ENCODE measurements around the gene PRLR.
"Not testable (repeated sequence)": the region's sequence is repeated elsewhere in the genome, so short reads cannot be mapped to it uniquely, and the experiment has no call there.

Gene PRLR

GRCh38 chr5:35230038-35230611 is at the start of gene PRLR:
Gene PRLR, minus strand, starts transcription at chr5:35230487. Its CDS starts 140,867 bp downstream, at chr5:35089620.
- DNase-seq (ENCODE audit: low spot score), result peak; percentile 58

GRCh38 chr5:35274839-35275509 is 44.7 kb upstream of the PRLR start:
- DNase-seq (ENCODE audit: low spot score), result no peak

- no peak for DNase-seq (ENCODE audit: low spot score)
Measured at GRCh38 chr5:35269006-35269405, 38.7 kb upstream of the PRLR start.

GRCh38 chr5:35266276-35266675 is 36.0 kb upstream of the PRLR start:
- no peak for DNase-seq (ENCODE audit: low spot score)

- DNase-seq (ENCODE audit: low spot score), result no peak
Measured at GRCh38 chr5:35264509-35264908, 34.2 kb upstream of the PRLR start.

GRCh38 chr5:35263266-35263877 is 33.1 kb upstream of the PRLR start:
- DNase-seq (ENCODE audit: low spot score), result no peak

- DNase-seq (ENCODE audit: low spot score), result no peak
Measured at GRCh38 chr5:35253582-35253981, 23.3 kb upstream of the PRLR start.

GRCh38 chr5:35252963-35253362 is 22.7 kb upstream of the PRLR start:
- DNase-seq (ENCODE audit: low spot score), result no peak

GRCh38 chr5:35248843-35249780 is 18.8 kb upstream of the PRLR start:
- DNase-seq (ENCODE audit: low spot score), result no peak

GRCh38 chr5:35247648-35248034 is 17.4 kb upstream of the PRLR start:
- DNase-seq (ENCODE audit: low spot score), result no peak

- DNase-seq (ENCODE audit: low spot score), result peak; percentile 38
Measured at GRCh38 chr5:35246900-35247647, 16.8 kb upstream of the PRLR start.

GRCh38 chr5:35246411-35246810 is 16.1 kb upstream of the PRLR start:
- DNase-seq (ENCODE audit: low spot score), result no peak

GRCh38 chr5:35245371-35245770 is 15.1 kb upstream of the PRLR start:
- DNase-seq (ENCODE audit: low spot score), result not testable (repeated sequence)

- DNase-seq (ENCODE audit: low spot score), result no peak
Measured at GRCh38 chr5:35244171-35244570, 13.9 kb upstream of the PRLR start.

- DNase-seq (ENCODE audit: low spot score), result no peak
Measured at GRCh38 chr5:35242702-35243258, 12.5 kb upstream of the PRLR start.

- no peak for DNase-seq (ENCODE audit: low spot score)
Measured at GRCh38 chr5:35240892-35241291, 10.6 kb upstream of the PRLR start.

GRCh38 chr5:35239911-35240610 is 9.8 kb upstream of the PRLR start:
- no peak for DNase-seq (ENCODE audit: low spot score)

- DNase-seq (ENCODE audit: low spot score), result no peak
Measured at GRCh38 chr5:35239476-35239875, 9.2 kb upstream of the PRLR start.

GRCh38 chr5:35237580-35238376 is 7.5 kb upstream of the PRLR start:
- no peak for DNase-seq (ENCODE audit: low spot score)

GRCh38 chr5:35236770-35237169 is 6.5 kb upstream of the PRLR start:
- DNase-seq (ENCODE audit: low spot score), result no peak

Data from AG20443 (cell line).